Neural cell (in vitro differentiated cells): ENCODE data around the gene RAI2. TPM values are rescaled to one million over a fixed set of nuclear protein-coding genes. Genes with fewer than 3 reads are reported as not detected.

Source experiments
- H2AFZ ChIP-seq: fragments of 200-600, 300-800 bp; sonication (generic), shearing (Covaris generic); 2 replicates; pipeline ENCODE4 v1.6.0; 2014; ENCODE audit warnings: low read depth, mild to moderate bottlenecking, antibody characterized with exemption, low read length, moderate library complexity
- H3F3A ChIP-seq: fragments of 200-600 bp; shearing (Covaris generic); 2 replicates; pipeline ENCODE4 v1.6.1; 2016; ENCODE audit warnings: mild to moderate bottlenecking, moderate library complexity, mixed read lengths, antibody characterized with exemption, low read length; ENCODE audit not compliant: insufficient read depth, poor library complexity, severe bottlenecking
- H3K27ac ChIP-seq: fragments of 200-600, 300-800 bp; sonication (generic), shearing (Covaris generic); 2 replicates; pipeline ENCODE4 v1.5.1; 2014; ENCODE audit warnings: mild to moderate bottlenecking, low read length, moderate library complexity
- H3K27me3 ChIP-seq: fragments of 300-800, 200-600 bp; sonication (generic), shearing (Covaris generic); 2 replicates; pipeline ENCODE4 v1.6.0; 2014; ENCODE audit warnings: mild to moderate bottlenecking, low read depth, low read length, moderate library complexity; ENCODE audit not compliant: insufficient read depth
- H3K36me3 ChIP-seq: fragments of 300-800, 200-600 bp; sonication (generic), shearing (Covaris generic); 2 replicates; pipeline ENCODE4 v1.5.1; 2014; ENCODE audit warnings: mild to moderate bottlenecking, antibody characterized with exemption, low read length, moderate library complexity; ENCODE audit not compliant: insufficient read depth
- H3K4me2 ChIP-seq: fragments of 300-800, 200-600 bp; sonication (generic), shearing (Covaris generic); 2 replicates; pipeline ENCODE4 v1.6.0; 2014; ENCODE audit warnings: mild to moderate bottlenecking, low read length
- H3K4me3 ChIP-seq: fragments of 300-800, 200-600 bp; sonication (generic), shearing (Covaris generic); 2 replicates; pipeline ENCODE4 v1.5.1; 2014; ENCODE audit warnings: mild to moderate bottlenecking, low read length, moderate library complexity
- H3K79me2 ChIP-seq: fragments of 200-600 bp; shearing (Covaris generic); replicated peaks from 2 replicates; pipeline ENCODE4 v1.6.0; 2014; ENCODE audit warnings: mild to moderate bottlenecking, low read length, moderate library complexity; ENCODE audit not compliant: insufficient read depth
- H3K9ac ChIP-seq: fragments of 300-800, 200-600 bp; sonication (generic), shearing (Covaris generic); 2 replicates; pipeline ENCODE4 v1.6.1; 2016; ENCODE audit warnings: mild to moderate bottlenecking, low read length, mixed read lengths
- H3K9me2 ChIP-seq: fragments of 200-600 bp; shearing (Covaris generic); 2 replicates; pipeline ENCODE4 v1.6.1; 2016; ENCODE audit warnings: mild to moderate bottlenecking, low read length, mixed read lengths; ENCODE audit not compliant: insufficient read depth
- H3K9me3 ChIP-seq: fragments of 200-600, 300-800 bp; sonication (generic), shearing (Covaris generic); 2 replicates; pipeline ENCODE4 v1.6.1; 2016; ENCODE audit warnings: mild to moderate bottlenecking, mixed run types, low read length, moderate library complexity, mixed read lengths
- H4K20me1 ChIP-seq: fragments of 200-600 bp; shearing (Covaris generic); 2 replicates; pipeline ENCODE4 v1.6.1; 2016; ENCODE audit warnings: mild to moderate bottlenecking, mixed run types; ENCODE audit not compliant: insufficient read depth
- CTCF ChIP-seq: fragments of 450-650 bp; IDR thresholded peaks from 2 replicates; pipeline ENCODE4 v1.5.1; 2014; ENCODE audit warnings: antibody characterized with exemption, mild to moderate bottlenecking, moderate library complexity; ENCODE audit not compliant: poor library complexity, severe bottlenecking
- EP300 ChIP-seq: fragments of 450-650 bp; conservative IDR thresholded peaks from 2 replicates; pipeline ENCODE4 v1.6.1; 2014; ENCODE audit warnings: antibody characterized with exemption, mild to moderate bottlenecking, moderate library complexity; ENCODE audit not compliant: poor library complexity, severe bottlenecking
- EZH2 ChIP-seq: fragments of 200-600, 300-800 bp; shearing (Covaris generic), sonication (generic); IDR thresholded peaks from 2 replicates; pipeline ENCODE4 v1.6.1; 2014; ENCODE audit warnings: antibody characterized with exemption, low read length, borderline replicate concordance, mild to moderate bottlenecking; ENCODE audit not compliant: insufficient read depth, poor library complexity, severe bottlenecking
- MXI1 ChIP-seq: fragments of 450-650 bp; conservative IDR thresholded peaks from 2 replicates; pipeline ENCODE4 v1.6.1; 2014; ENCODE audit warnings: antibody characterized with exemption, mild to moderate bottlenecking; ENCODE audit not compliant: poor library complexity, severe bottlenecking
- POLR2AphosphoS5 ChIP-seq: IDR thresholded peaks from 2 replicates; pipeline ENCODE4 v1.6.1; 2012
- RAD21 ChIP-seq: fragments of 450-650 bp; conservative IDR thresholded peaks from 2 replicates; pipeline ENCODE4 v1.6.1; 2014; ENCODE audit warnings: antibody characterized with exemption, mild to moderate bottlenecking, moderate library complexity
- REST ChIP-seq: IDR thresholded peaks from 2 replicates; pipeline ENCODE4 v1.6.1; 2012; ENCODE audit warnings: borderline replicate concordance
- SMC3 ChIP-seq: fragments of 450-650 bp; conservative IDR thresholded peaks from 2 replicates; pipeline ENCODE4 v1.6.1; 2014; ENCODE audit warnings: antibody characterized with exemption, mild to moderate bottlenecking, moderate library complexity; ENCODE audit not compliant: poor library complexity
- TAF1 ChIP-seq: IDR thresholded peaks from 2 replicates; pipeline ENCODE4 v1.6.1; 2012; ENCODE audit warnings: low read depth
- polyA plus RNA-seq: library from polyadenylated mRNA; depleted of rRNA; stranded (reverse); fragments of >200 nt; gene quantifications from 2 replicates; pipeline ENCODE4 v1.2.3, GENCODE V29; 2014

The RAI2 gene
- polyA plus RNA-seq, 1 donor from 2014 or later: 4.8 TPM

- H3K27me3 ChIP-seq: no peaks in the 10 kb centered on the region
These were observed 68.3 kb downstream of the RAI2 start for GRCh38 chrX:17792826-17793225.

DNA sequence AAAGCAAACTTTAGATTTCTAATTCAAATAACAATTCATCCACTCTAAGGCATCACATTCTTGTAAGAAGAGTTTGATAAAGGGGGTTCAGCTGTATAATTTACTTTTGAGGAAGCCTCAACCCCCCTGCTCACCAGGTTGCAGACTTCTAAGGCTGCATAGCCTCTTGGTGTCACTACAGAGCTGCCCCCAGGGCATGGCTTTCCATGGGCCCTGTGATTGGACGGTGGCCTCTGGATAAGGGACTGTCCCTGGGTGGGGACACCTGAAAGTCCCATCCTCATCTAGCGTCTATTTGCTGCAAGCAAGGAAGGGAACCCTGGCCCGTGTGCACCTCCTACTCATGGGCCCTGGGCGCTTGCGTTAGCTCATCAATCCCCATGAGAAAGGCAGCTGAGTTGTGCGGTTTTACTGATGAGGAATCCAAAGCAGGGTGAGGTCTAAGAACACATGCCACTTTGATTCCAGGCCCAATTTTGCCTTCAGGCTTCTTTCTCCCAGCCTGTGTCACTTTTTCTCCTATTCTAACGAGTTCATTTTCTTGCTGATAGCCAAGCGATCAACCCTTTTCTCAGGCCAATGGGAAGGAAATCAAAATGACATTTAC lies 72.0 kb downstream of the RAI2 start:
- Histone ChIP-seq H3K27me3 (no peaks in the 10 kb centered on the region), H3K36me3 (no peaks in the 10 kb centered on the region)
- TF ChIP-seq TAF1 (no peak), RAD21 (no peak), CTCF (no peak), SMC3 (no peak), EP300 (no peak), MXI1 (no peak), EZH2 (no peak)

More at GRCh38 chrX:17792826-17793225, 68.3 kb downstream of the RAI2 start:
- H2AFZ ChIP-seq: no peak overlapping the region
- no peaks in the 10 kb centered on the region for H3F3A ChIP-seq
- no peak overlapping the region for H3K9ac ChIP-seq
- no peaks in the 10 kb centered on the region for H3K36me3 ChIP-seq
- no peaks in the 10 kb centered on the region for H4K20me1 ChIP-seq
- no peak overlapping the region for H3K4me3 ChIP-seq
- no peak overlapping the region for H3K27ac ChIP-seq
- H3K4me2 ChIP-seq: no peak overlapping the region
- H3K9me3 ChIP-seq: no peaks in the 10 kb centered on the region
- no peaks in the 10 kb centered on the region for H3K79me2 ChIP-seq
- no peak for TF ChIP-seq TAF1
- TF ChIP-seq EP300: no peak
- no peak for TF ChIP-seq REST
- TF ChIP-seq RAD21: no peak
- no peak for TF ChIP-seq SMC3
- TF ChIP-seq CTCF: no peak
- no peak for TF ChIP-seq EZH2
- no peak for TF ChIP-seq MXI1
- no peak for TF ChIP-seq POLR2AphosphoS5
- no peaks in the 10 kb centered on the region for H3K9me2 ChIP-seq

More for the DNA sequence above, 72.0 kb downstream of the RAI2 start:
- Histone ChIP-seq H3K4me3 (no peak overlapping the region), H3K9me2 (no peaks in the 10 kb centered on the region), H4K20me1 (no peaks in the 10 kb centered on the region), H3K9ac (no peak overlapping the region), H3K79me2 (no peaks in the 10 kb centered on the region), H2AFZ (no peak overlapping the region), H3F3A (no peaks in the 10 kb centered on the region), H3K27ac (no peak overlapping the region), H3K4me2 (no peak overlapping the region), H3K9me3 (no peaks in the 10 kb centered on the region)
